Body of pancreas (tissue), 4 donors: Measurements from ENCODE around the gene BRIP1. TPM values are rescaled to one million over a fixed set of nuclear protein-coding genes. Genes with fewer than 3 reads are reported as not detected.

Experiments used
- ATAC-seq: fragments of 150-250 bp; one replicate; pipeline ENCODE4 v1.9.1; 2016
- DNase-seq, 4 donors: peaks; one replicate each; pipeline ENCODE4 v3.0.0-alpha.2; 2019
- H3K27ac ChIP-seq, 4 donors: fragments of 200-600 bp; sonication (generic); 1 replicate in 3 of 4; 2 replicates in 1 of 4; pipeline versions ENCODE4 v1.5.1 to v1.6.1; 2016 to 2019; ENCODE audit warnings: mild to moderate bottlenecking in 1 of 4, mixed read lengths in 1 of 4, moderate library complexity in 1 of 4
- H3K27me3 ChIP-seq, 2 donors: fragments of 200-600 bp; sonication (generic); one replicate each; pipeline ENCODE4 v1.6.0; 2016; ENCODE audit warnings: mild to moderate bottlenecking in 1 of 2
- H3K36me3 ChIP-seq, 2 donors: fragments of 200-600 bp; sonication (generic); replicated peaks in 1 of 2; 2 replicates each; pipeline ENCODE4 v1.5.1; 2016; ENCODE audit warnings: low read depth in 2 of 2; ENCODE audit not compliant: insufficient read depth in 1 of 2
- H3K4me1 ChIP-seq: fragments of 200-600 bp; sonication (generic); one replicate; pipeline ENCODE4 v1.6.0; 2016
- H3K4me3 ChIP-seq, 2 donors: fragments of 200-600 bp; sonication (generic); 1 replicate in 1 of 2; 2 replicates in 1 of 2; pipeline ENCODE4 v1.5.1; 2016 to 2019
- H3K9me3 ChIP-seq, 3 donors: fragments of 200-600 bp; sonication (generic); 1 replicate in 2 of 3; 2 replicates in 1 of 3; pipeline ENCODE4 v1.5.1; 2016
- CTCF ChIP-seq, 7 experiments: fragments of 450-650 bp in 4 of 7; fragments of 200-600 bp in 3 of 7; sonication (generic) in 3 of 7; IDR thresholded peaks; one replicate each; pipeline ENCODE4 v1.5.1; 2016 to 2019; ENCODE audit warnings: antibody characterized with exemption in 7 of 7
- POLR2A ChIP-seq, 3 donors: fragments of 450-650 bp; IDR thresholded peaks; one replicate each; pipeline ENCODE4 v1.6.1; 2016; ENCODE audit warnings: antibody characterized with exemption in 3 of 3, mild to moderate bottlenecking in 2 of 3
- WGBS, 2 donors: methylation state at CpG; one replicate each; pipeline ENCODE4 v1.1.5; 2017; 5-methylcytosine and 5-hydroxymethylcytosine counted together
- intact Hi-C: fragments of 100-400 bp; cut with DNase I; formaldehyde crosslinking; loops from one replicate; pipeline ENCODE4 v1.15.1; 2023
- total RNA-seq, 2 donors: library from RNA; depleted of rRNA; stranded (reverse); fragments of >200 nt; gene quantifications; one replicate each; pipeline ENCODE4 v1.1.0, GENCODE V29; 2016

The BRIP1 gene
- total RNA-seq, 2 donors from 2014 or later = under 0.01 to 0.33 TPM

- WGBS, 2 donors = 67 to 82% methylated on average over 2 of the region's 2 CpGs
- Histone ChIP-seq H3K36me3 (no peaks in the 10 kb centered on the region), H3K4me3 (no peak overlapping the region), H3K4me1 (no peaks in the 10 kb centered on the region), H3K27me3 (no peaks in the 10 kb centered on the region), H3K9me3 (no peaks in the 10 kb centered on the region), H3K27ac (no peak overlapping the region)
- ATAC-seq = no peak
- TF ChIP-seq POLR2A (IDR thresholded peaks at IDR 0.05) = no peak
- TF ChIP-seq CTCF (IDR thresholded peaks at IDR 0.05) = no peak
- intact Hi-C loops = no loop called here
- DNase-seq = no peak
Observed at GRCh38 chr17:61812747-61813146, 50.6 kb downstream of the BRIP1 start.

- no peak for DNase-seq
- TF ChIP-seq POLR2A (IDR thresholded peaks at IDR 0.05) (no peak), CTCF (IDR thresholded peaks at IDR 0.05) (no peak)
- ATAC-seq = no peak
Observed at GRCh38 chr17:61809816-61810392, 53.4 kb downstream of the BRIP1 start.

GRCh38 chr17:61808442-61808841 is 54.9 kb downstream of the BRIP1 start:
- no peaks in the 10 kb centered on the region for H3K4me1 ChIP-seq
- H3K36me3 ChIP-seq = no peaks in the 10 kb centered on the region
- ATAC-seq (no peak), DNase-seq (no peak)
- no peak overlapping the region for H3K27ac ChIP-seq
- TF ChIP-seq CTCF (IDR thresholded peaks at IDR 0.05) = no peak
- TF ChIP-seq POLR2A (IDR thresholded peaks at IDR 0.05) = no peak
- H3K27me3 ChIP-seq = no peaks in the 10 kb centered on the region
- 93 to 96% methylated on average over 8 of the region's 8 CpGs for WGBS, 2 donors
- H3K4me3 ChIP-seq = no peak overlapping the region
- intact Hi-C loops = no loop called here
- no peaks in the 10 kb centered on the region for H3K9me3 ChIP-seq

More at GRCh38 chr17:61809816-61810392, 53.4 kb downstream of the BRIP1 start:
- H3K36me3 ChIP-seq = no peaks in the 10 kb centered on the region
- intact Hi-C loops = no loop called here
- no peaks in the 10 kb centered on the region for H3K27me3 ChIP-seq
- no peak overlapping the region for H3K27ac ChIP-seq
- no peaks in the 10 kb centered on the region for H3K9me3 ChIP-seq
- no peaks in the 10 kb centered on the region for H3K4me1 ChIP-seq
- 71 to 77% methylated on average over 2 of the region's 2 CpGs for WGBS, 2 donors
- no peak overlapping the region for H3K4me3 ChIP-seq

- Histone ChIP-seq H3K4me3 (no peak overlapping the region), H3K36me3 (no peaks in the 10 kb centered on the region), H3K27me3 (no peaks in the 10 kb centered on the region), H3K9me3 (no peaks in the 10 kb centered on the region), H3K4me1 (no peaks in the 10 kb centered on the region), H3K27ac (no peak overlapping the region)
- no peak for TF ChIP-seq POLR2A (IDR thresholded peaks at IDR 0.05)
- no peak for TF ChIP-seq CTCF (IDR thresholded peaks at IDR 0.05)
- ATAC-seq (no peak), DNase-seq (no peak)
- intact Hi-C loops = no loop called here
- 94 to 100% methylated on average over 1 of the region's 1 CpG for WGBS, 2 donors
Observed at GRCh38 chr17:61806936-61807335, 56.4 kb downstream of the BRIP1 start.
